ENCODE results near the gene POLR2J. TPM values are rescaled to one million over a fixed set of nuclear protein-coding genes. Genes with fewer than 3 reads are reported as not detected.

The POLR2J gene
- total RNA-seq, 1 donor from 2014 or later = 45.2 TPM

GRCh38 chr7:102452451-102452850, 26.3 kb downstream of the POLR2J start:
- no peak overlapping the region for H3K4me3 Mint-ChIP-seq (ENCODE audit: unreplicated experiment)
- no peak for DNase-seq (ENCODE audit: extremely low spot score, unreplicated experiment)
- H3K9me3 Mint-ChIP-seq (ENCODE audit: unreplicated experiment) = no peaks in the 10 kb centered on the region
- no peaks in the 10 kb centered on the region for H3K27me3 Mint-ChIP-seq (ENCODE audit: unreplicated experiment)
- H3K36me3 Mint-ChIP-seq (ENCODE audit: unreplicated experiment) = peaks cover 4% of the 10 kb centered on the region
- TF ChIP-seq CTCF (IDR thresholded peaks at IDR 0.05) = no peak
- peaks cover 2% of the 10 kb centered on the region for H3K4me1 Mint-ChIP-seq (ENCODE audit: unreplicated experiment)
- no peak overlapping the region for H3K27ac Mint-ChIP-seq (ENCODE audit: unreplicated experiment)

DNA sequence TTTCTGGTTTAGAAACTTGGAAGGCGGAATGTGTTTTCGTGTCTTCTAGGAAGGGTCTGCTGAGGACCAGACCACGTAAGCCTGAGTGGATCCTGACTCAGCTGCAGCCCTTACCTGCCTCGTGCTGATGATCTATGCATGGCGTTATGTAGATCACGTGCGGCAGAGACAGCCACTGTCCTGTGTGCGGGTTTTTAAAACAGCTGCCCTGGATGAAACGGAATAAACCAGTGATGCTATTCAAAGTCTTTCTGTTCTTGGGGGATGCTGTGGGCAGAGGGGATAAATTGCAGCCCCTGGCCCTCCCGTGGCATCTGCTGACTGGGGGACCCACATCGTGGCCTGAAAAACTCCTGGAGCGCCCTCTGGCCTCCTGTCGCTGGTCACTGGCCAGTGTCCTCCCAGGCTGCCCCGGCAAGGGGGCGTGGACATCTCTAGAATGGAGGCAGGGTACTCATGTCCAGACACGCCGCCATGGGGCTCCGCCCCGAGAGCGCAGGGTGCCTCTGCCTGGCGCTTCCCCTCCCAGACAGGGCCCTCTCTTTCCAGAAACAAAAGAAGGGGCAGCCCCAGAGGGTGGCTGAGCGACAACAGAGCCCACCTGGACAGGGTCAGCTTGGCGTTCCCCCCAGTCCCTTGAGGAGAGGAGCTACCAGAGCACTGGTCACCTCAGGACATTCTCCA, 27.2 kb downstream of the POLR2J start:
- Mint-ChIP-seq H3K36me3 (ENCODE audit: unreplicated experiment) (peaks cover 10% of the 10 kb centered on the region), H3K27me3 (ENCODE audit: unreplicated experiment) (no peaks in the 10 kb centered on the region), H3K9me3 (ENCODE audit: unreplicated experiment) (no peaks in the 10 kb centered on the region), H3K27ac (ENCODE audit: unreplicated experiment) (no peak overlapping the region), H3K4me3 (ENCODE audit: unreplicated experiment) (no peak overlapping the region), H3K4me1 (ENCODE audit: unreplicated experiment) (peaks cover 2% of the 10 kb centered on the region)
- no peak for DNase-seq (ENCODE audit: extremely low spot score, unreplicated experiment)
- no peak for TF ChIP-seq CTCF (IDR thresholded peaks at IDR 0.05)

- Mint-ChIP-seq H3K27ac (ENCODE audit: unreplicated experiment) (no peak overlapping the region), H3K27me3 (ENCODE audit: unreplicated experiment) (no peaks in the 10 kb centered on the region), H3K4me1 (ENCODE audit: unreplicated experiment) (peaks cover 2% of the 10 kb centered on the region), H3K4me3 (ENCODE audit: unreplicated experiment) (no peak overlapping the region), H3K9me3 (ENCODE audit: unreplicated experiment) (no peaks in the 10 kb centered on the region), H3K36me3 (ENCODE audit: unreplicated experiment) (peaks cover 11% of the 10 kb centered on the region)
- no peak for TF ChIP-seq CTCF (IDR thresholded peaks at IDR 0.05)
- no peak for DNase-seq (ENCODE audit: extremely low spot score, unreplicated experiment)
These were observed 28.5 kb downstream of the POLR2J start for GRCh38 chr7:102450242-102450641.

- H3K4me3 Mint-ChIP-seq (ENCODE audit: unreplicated experiment) = no peak overlapping the region
- no peak overlapping the region for H3K27ac Mint-ChIP-seq (ENCODE audit: unreplicated experiment)
- no peaks in the 10 kb centered on the region for H3K9me3 Mint-ChIP-seq (ENCODE audit: unreplicated experiment)
- TF ChIP-seq CTCF (IDR thresholded peaks at IDR 0.05) = no peak
- H3K27me3 Mint-ChIP-seq (ENCODE audit: unreplicated experiment) = no peaks in the 10 kb centered on the region
- H3K4me1 Mint-ChIP-seq (ENCODE audit: unreplicated experiment) = peaks cover 2% of the 10 kb centered on the region
- no peak for DNase-seq (ENCODE audit: extremely low spot score, unreplicated experiment)
- peaks cover 16% of the 10 kb centered on the region for H3K36me3 Mint-ChIP-seq (ENCODE audit: unreplicated experiment)
These were observed 29.6 kb downstream of the POLR2J start for GRCh38 chr7:102449136-102449535.

DNA sequence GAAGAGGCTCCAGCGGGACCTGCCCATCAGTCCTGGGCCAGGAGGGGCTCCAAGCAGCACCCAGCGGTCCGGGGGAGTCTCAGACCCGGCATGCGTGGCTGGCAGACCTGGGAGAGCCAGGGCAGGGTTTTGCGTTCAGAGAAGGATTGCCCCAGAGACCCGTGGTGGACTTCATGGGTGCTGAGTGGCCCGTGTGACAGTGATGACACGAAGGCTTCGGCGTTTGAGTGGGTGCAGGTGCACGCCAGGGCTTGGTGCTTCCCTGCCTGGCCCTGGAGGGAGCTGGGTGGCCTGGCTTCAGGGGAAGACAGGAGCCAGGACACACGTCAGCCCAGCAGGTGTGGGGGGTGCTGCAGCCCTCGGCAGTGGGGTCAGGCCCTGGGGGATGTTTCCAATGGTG, 31.4 kb downstream of the POLR2J start:
- Mint-ChIP-seq H3K4me1 (ENCODE audit: unreplicated experiment) (peaks cover 2% of the 10 kb centered on the region), H3K27me3 (ENCODE audit: unreplicated experiment) (no peaks in the 10 kb centered on the region), H3K36me3 (ENCODE audit: unreplicated experiment) (peaks cover 16% of the 10 kb centered on the region), H3K9me3 (ENCODE audit: unreplicated experiment) (no peaks in the 10 kb centered on the region), H3K27ac (ENCODE audit: unreplicated experiment) (no peak overlapping the region), H3K4me3 (ENCODE audit: unreplicated experiment) (no peak overlapping the region)
- no peak for DNase-seq (ENCODE audit: extremely low spot score, unreplicated experiment)
- no peak for TF ChIP-seq CTCF (IDR thresholded peaks at IDR 0.05)

Measured in osteocyte (in vitro differentiated cells).